Measurements from ENCODE around the gene PHACTR1. TPM values are rescaled to one million over a fixed set of nuclear protein-coding genes. Genes with fewer than 3 reads are reported as not detected.

PHACTR1 gene
- polyA plus RNA-seq, 3 donors: 6.1 to 26.9 (median 7.6) TPM

GRCh38 chr6:13101409-13101808, 384.8 kb downstream of the PHACTR1 start:
- H3K27ac ChIP-seq (ENCODE audit: low read depth in 1 of 2, low read length in 2 of 2): no peak overlapping the region
- H3K4me3 ChIP-seq (replicated peaks in 1 of 3; ENCODE audit: low read depth in 2 of 3, low read length in 3 of 3): no peak overlapping the region
- no peaks in the 10 kb centered on the region for H3K9me3 Mint-ChIP-seq
- H3K36me3 ChIP-seq (replicated peaks in 1 of 2; ENCODE audit: control insufficient read depth in 1 of 2, insufficient read depth in 2 of 2, low read length in 2 of 2): no peaks in the 10 kb centered on the region
- no peak for TF ChIP-seq CTCF (IDR thresholded peaks at IDR 0.05)
- H4K20me1 ChIP-seq (ENCODE audit: insufficient read depth, low read length): no peaks in the 10 kb centered on the region
- intact Hi-C loops (cut with micrococcal nuclease): no loop called here
- no peaks in the 10 kb centered on the region for H3K9me3 ChIP-seq (replicated peaks in 1 of 2; ENCODE audit: control insufficient read depth in 1 of 2, insufficient read depth in 1 of 2, low read length in 2 of 2)
- peaks cover 11% of the 10 kb centered on the region for H3K4me1 Mint-ChIP-seq
- H3K27ac Mint-ChIP-seq: no peak overlapping the region
- no peaks in the 10 kb centered on the region for H3K36me3 Mint-ChIP-seq
- H3K79me2 ChIP-seq (ENCODE audit: insufficient read depth, low read length): no peaks in the 10 kb centered on the region
- DNase-seq: peak in 2 of 3 donors; percentile 8 to 10
- no peaks in the 10 kb centered on the region for H3K27me3 ChIP-seq (ENCODE audit: control insufficient read depth in 2 of 2, insufficient read depth in 2 of 2, low read length in 2 of 2)
- 3% methylated on average over 3 of the region's 5 CpGs for whole genome bisulfite sequencing (ENCODE audit: insufficient coverage)
- peaks cover 0 to 2% (median 0%) of the 10 kb centered on the region in 3 donors for H3K27me3 Mint-ChIP-seq (ENCODE audit: low read depth in 3 of 3)
- H2AFZ ChIP-seq (ENCODE audit: insufficient read depth, low read depth, low read length, poor library complexity, severe bottlenecking): no peak overlapping the region
- no peak overlapping the region for H3K4me2 ChIP-seq (replicated peaks; ENCODE audit: extremely low read depth, low read length, poor library complexity, severe bottlenecking)
- H3K4me1 ChIP-seq (ENCODE audit: control insufficient read depth in 1 of 2, insufficient read depth in 2 of 2, low read length in 2 of 2): peaks cover 8 to 11% of the 10 kb centered on the region in 2 donors
- H3K9ac ChIP-seq (ENCODE audit: insufficient read depth, low read length, poor library complexity, severe bottlenecking): no peak overlapping the region
- no peak overlapping the region for H3K4me3 Mint-ChIP-seq

- Mint-ChIP-seq H3K27ac (no peak overlapping the region), H3K9me3 (no peaks in the 10 kb centered on the region), H3K27me3 (ENCODE audit: low read depth in 3 of 3) (peaks cover 0 to 2% (median 0%) of the 10 kb centered on the region in 3 donors), H3K36me3 (no peaks in the 10 kb centered on the region), H3K4me1 (peaks cover 11% of the 10 kb centered on the region), H3K4me3 (no peak overlapping the region)
- Histone ChIP-seq H4K20me1 (ENCODE audit: insufficient read depth, low read length) (no peaks in the 10 kb centered on the region), H2AFZ (ENCODE audit: insufficient read depth, low read depth, low read length, poor library complexity, severe bottlenecking) (no peak overlapping the region), H3K4me1 (ENCODE audit: control insufficient read depth in 1 of 2, insufficient read depth in 2 of 2, low read length in 2 of 2) (peaks cover 8 to 11% of the 10 kb centered on the region in 2 donors), H3K4me2 (replicated peaks; ENCODE audit: extremely low read depth, low read length, poor library complexity, severe bottlenecking) (no peak overlapping the region), H3K9me3 (replicated peaks in 1 of 2; ENCODE audit: control insufficient read depth in 1 of 2, insufficient read depth in 1 of 2, low read length in 2 of 2) (no peaks in the 10 kb centered on the region), H3K9ac (ENCODE audit: insufficient read depth, low read length, poor library complexity, severe bottlenecking) (no peak overlapping the region), H3K36me3 (replicated peaks in 1 of 2; ENCODE audit: control insufficient read depth in 1 of 2, insufficient read depth in 2 of 2, low read length in 2 of 2) (no peaks in the 10 kb centered on the region), H3K27ac (ENCODE audit: low read depth in 1 of 2, low read length in 2 of 2) (no peak overlapping the region), H3K4me3 (replicated peaks in 1 of 3; ENCODE audit: low read depth in 2 of 3, low read length in 3 of 3) (no peak overlapping the region), H3K79me2 (ENCODE audit: insufficient read depth, low read length) (no peaks in the 10 kb centered on the region), H3K27me3 (ENCODE audit: control insufficient read depth in 2 of 2, insufficient read depth in 2 of 2, low read length in 2 of 2) (no peaks in the 10 kb centered on the region)
- intact Hi-C loops (cut with micrococcal nuclease): no loop called here
- TF ChIP-seq CTCF (IDR thresholded peaks at IDR 0.05): no peak
- no peak for DNase-seq
- WGBS (ENCODE audit: insufficient coverage): 71% methylated on average over 1 of the region's 2 CpGs
Measured at GRCh38 chr6:13101985-13102384, 385.4 kb downstream of the PHACTR1 start.

All from CD14-positive monocyte (primary cell).